H1 (cell line): ENCODE data around the gene SLC2A13. TPM values are rescaled to one million over a fixed set of nuclear protein-coding genes. Genes with fewer than 3 reads are reported as not detected.

Experiments used
- CHD7 ChIP-seq: fragments of 300-600 bp; sonication (generic); IDR thresholded peaks from 2 replicates; pipeline ENCODE4 v1.7.1; 2012; ENCODE audit warnings: low read length, moderate library complexity, mild to moderate bottlenecking, inconsistent platforms; ENCODE audit not compliant: insufficient replicate concordance
- polyA plus RNA-seq, 7 experiments: library from polyadenylated mRNA; depleted of rRNA in 3 of 7; stranded (reverse) in 5 of 7; unstranded in 2 of 7; fragments of >200 nt in 5 of 7; fragments of 200-250 nt in 2 of 7; gene quantifications; 1 replicate in 5 of 7; 2 replicates in 1 of 7; 4 replicates in 1 of 7; pipeline versions ENCODE4 v1.2.1 to v1.2.3, GENCODE V29; 2011 to 2013; ENCODE audit warnings: missing spikeins in 2 of 7, mixed read lengths in 2 of 7
- total RNA-seq: library from RNA; stranded (reverse); fragmentation: NEBNext Ultra II Directional; extraction: Animal tissue kit (Norgen Biotek cat#: 25700); gene quantifications from 2 replicates; pipeline ENCODE4 v1.2.1, GENCODE V29; 2021

Gene SLC2A13
- total and polyA plus RNA-seq, 2 of the 8 experiments (the other 6 are each of a cell fraction or from before 2014, with no cell fraction given): 2.8 to 9.6 TPM

DNA sequence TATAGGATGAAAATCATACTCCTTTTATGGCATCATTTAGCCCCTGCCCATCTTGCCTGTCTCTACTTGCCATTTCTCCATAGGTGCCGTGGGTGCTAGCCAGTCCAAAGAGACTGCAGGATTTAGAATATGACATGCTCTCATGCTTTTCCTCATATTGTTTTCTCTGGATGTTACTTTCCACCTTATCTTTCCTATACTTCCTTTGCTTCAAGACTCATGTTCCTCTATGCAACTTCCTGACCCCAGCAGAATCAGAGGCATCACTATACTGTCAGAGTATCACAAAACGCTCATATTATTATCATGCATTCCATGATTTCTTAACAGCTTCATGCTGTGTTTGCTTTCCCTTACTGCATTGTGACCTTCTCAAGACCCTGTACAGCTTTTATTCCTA lies 265.5 kb downstream of the SLC2A13 start (continued):
- TF ChIP-seq CHD7: no peak
